GM12874 (cell line): ENCODE measurements around the gene PPP3CB.

Experiments used
- TF ChIP-seq, protein P1 (sequence below): IDR thresholded peaks from 2 replicates; pipeline ENCODE4 v1.5.1; 2011; ENCODE audit warnings: low read depth, mild to moderate bottlenecking, control low read depth, low read length, moderate library complexity; ENCODE audit not compliant: insufficient read depth

Gene PPP3CB

DNA sequence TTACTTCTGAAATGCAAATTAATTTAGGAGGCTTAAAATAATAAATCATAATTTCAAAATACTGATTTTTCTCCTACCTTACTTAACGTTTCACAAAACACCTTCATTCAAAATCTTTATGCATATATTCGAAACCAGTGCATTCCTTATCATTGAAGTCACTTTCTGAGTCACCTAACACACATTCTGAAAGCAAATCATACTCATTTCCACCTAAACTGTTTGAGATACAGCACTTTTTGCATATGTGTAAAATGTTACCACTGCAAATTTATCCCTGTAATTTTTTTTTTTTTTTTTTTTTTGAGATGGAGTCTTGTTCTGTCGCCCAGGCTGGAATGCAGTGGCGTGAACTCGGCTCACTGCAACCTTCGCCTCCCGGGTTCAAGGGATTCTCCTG lies 15.7 kb downstream of the PPP3CB start:
- TF ChIP-seq, protein P1, sequence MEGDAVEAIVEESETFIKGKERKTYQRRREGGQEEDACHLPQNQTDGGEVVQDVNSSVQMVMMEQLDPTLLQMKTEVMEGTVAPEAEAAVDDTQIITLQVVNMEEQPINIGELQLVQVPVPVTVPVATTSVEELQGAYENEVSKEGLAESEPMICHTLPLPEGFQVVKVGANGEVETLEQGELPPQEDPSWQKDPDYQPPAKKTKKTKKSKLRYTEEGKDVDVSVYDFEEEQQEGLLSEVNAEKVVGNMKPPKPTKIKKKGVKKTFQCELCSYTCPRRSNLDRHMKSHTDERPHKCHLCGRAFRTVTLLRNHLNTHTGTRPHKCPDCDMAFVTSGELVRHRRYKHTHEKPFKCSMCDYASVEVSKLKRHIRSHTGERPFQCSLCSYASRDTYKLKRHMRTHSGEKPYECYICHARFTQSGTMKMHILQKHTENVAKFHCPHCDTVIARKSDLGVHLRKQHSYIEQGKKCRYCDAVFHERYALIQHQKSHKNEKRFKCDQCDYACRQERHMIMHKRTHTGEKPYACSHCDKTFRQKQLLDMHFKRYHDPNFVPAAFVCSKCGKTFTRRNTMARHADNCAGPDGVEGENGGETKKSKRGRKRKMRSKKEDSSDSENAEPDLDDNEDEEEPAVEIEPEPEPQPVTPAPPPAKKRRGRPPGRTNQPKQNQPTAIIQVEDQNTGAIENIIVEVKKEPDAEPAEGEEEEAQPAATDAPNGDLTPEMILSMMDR, result no peak

DNA sequence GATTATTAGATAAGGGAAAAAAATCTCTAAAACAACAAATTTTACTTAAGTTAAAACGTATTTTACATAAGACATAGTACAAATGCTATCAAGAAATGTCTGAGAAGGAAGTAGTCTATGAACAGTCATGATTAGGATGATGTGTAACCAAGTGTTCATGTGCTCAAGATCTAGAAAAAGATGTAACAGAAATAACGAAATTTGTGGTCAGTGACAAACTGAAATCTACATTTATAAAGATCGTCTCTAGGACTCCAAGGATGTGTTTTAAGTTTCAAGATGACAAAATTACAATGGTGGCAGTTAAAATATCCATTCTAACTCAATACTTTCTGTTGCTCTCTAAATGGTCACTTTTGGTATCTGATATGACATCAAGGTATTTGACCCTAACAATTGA lies 17.2 kb downstream of the PPP3CB start:
- TF ChIP-seq, protein P1, result no peak

DNA sequence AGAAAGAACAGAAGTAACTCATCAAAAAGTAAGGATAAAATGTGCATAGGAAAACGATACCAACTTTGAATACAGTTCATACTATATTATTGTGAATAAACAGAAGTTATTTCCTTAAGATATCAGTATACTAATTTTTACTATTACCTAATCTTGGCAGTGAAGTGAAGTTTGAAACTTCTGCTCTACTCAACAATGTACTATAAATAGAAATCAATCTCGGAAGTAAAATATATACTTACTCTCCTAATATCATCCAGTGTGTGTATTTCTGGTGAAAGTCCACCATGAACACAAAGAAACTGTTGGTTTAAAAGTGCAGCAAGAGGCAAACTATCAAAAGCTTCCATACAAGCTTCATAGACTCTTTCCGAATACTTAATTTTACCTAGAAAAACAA lies 24.6 kb downstream of the PPP3CB start:
- TF ChIP-seq, protein P1, result no peak

DNA sequence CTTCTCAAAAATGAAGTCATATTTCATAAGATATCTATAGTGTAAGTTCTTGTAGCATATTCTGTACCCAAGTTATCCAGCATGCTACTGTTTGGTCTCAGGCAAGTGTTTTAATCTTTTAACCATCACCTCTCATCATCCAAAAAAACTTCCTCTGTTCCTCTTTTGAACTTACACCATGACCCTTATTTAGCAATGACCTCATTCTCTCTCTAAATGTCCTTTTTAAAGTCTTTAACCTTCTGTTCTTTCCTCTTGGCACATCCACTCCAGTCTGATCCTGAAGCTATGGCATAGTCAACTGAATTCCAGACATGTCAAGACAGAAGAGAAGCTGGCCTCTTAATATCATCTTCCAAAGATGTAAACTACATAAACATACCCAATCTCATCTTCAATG lies 26.2 kb downstream of the PPP3CB start:
- TF ChIP-seq, protein P1, result no peak

DNA sequence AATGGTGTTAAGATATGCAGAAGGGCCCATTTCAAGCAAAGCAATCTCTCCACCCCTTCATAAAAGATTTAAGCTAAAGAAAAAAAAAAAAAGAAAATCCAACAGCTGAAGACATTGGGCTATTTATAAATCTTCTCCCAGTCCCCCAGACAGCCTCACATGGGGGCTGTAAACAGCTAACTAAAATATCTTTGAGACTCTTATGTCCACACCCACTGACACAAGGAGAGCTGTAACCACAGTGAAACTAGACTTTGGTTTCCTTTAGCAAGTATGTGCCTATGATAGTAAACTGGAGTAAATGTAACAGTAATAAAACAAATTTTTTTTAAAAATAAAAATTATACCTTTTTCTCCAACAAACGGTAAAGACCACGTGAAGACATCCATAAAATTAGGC lies 28.6 kb downstream of the PPP3CB start:
- TF ChIP-seq, protein P1, result no peak

DNA sequence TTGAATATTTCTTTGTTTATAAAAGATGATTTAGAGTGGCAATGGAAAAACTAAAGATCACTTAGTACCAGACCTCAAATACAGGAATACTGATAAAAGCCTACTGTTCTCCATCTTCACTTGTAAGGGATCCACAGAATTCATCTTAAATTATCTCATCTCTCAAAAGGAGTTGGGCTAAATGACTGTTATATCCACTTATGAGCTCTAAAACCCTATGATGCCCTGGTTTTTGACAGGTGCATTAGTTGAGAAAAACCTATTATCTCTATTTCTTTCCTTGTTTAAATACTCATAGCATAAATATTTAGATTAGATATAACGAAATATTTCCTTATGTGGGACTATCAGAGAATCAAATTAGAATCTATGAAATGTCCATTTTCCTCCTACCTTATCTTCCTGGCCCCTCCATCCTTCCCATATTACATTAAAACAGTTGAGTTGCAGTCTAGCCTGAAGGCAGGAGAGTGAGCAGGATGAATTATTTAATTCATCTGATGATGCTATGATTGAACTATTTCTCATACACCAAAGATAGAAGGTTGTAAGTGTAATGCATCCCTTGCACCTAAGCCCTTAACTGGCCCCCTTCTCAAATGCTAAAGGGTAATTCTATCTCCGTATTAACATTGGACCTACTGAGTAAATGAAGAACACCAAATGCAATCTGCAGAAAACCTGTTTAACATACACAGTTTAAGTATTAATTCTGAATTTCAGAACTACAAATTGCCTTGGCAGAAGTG lies 29.7 kb downstream of the PPP3CB start:
- TF ChIP-seq, protein P1, result no peak

DNA sequence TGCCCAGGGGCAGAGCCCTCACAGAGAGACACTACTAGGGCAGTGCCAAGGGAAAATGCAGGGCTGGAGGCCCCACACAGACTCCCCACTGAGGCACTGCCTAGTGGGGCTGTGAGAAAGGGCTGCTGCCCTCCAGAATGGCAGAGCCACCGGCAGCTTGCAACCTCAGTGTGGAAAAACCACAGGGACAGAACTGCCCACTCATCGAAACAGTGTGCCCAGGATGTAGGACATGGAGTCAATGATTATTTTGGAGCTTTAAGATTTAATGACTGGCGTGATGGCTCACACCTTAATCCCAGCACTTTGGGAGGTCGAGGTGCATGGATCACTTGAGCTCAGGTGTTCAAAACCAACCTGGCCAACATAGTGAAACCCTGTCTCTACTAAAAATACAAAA lies 34.9 kb downstream of the PPP3CB start:
- TF ChIP-seq, protein P1, result no peak
